ENCODE measurements around the gene RPRD1A.
"Not testable (repeated sequence)": the region's sequence is repeated elsewhere in the genome, so short reads cannot be mapped to it uniquely, and the experiment has no call there.

RPRD1A gene

DNA sequence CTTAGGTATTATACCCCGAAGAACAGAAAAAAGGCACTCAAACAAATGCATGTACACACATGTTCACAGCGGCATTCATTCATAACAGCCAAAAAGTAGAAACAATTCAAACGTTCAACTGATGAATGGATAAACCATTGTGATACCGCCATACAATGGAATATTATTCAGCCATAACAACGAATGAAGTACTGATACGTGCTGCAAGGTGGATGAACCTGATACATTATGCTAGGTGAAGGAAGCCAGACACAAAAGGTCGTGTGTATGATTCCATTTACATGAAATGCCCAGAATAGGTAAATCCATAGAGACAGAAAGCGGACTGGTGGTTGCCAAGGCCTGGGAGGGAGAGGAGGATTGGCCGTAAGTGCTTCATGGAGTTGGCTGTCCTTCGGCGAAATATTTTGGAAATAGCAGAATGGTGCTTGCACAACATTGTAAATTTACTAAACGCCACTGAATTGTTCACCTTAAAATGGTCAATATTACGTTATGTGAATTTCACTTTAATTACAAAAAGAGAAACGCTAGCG lies 95.6 kb downstream of the RPRD1A start:
- no peak for DNase-seq (ENCODE audit: low read depth in 2 of 2)

DNA sequence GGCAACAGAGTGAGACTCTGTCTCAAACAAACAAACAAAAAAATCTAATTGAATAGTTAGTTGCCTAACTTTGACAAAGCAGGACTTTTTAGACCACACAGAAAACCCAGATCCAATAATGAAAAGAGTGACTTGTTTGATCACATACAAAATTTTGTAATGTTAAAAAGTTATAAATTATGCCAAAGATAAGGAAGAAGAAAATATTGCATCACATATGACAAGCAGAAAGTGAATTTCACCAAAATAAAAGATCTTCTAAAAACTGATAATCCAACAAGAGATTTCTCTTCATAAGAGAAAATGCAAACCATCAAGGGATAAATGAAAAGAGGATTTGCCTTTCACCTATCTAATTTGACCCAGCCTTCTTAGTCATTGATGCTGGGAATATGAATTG lies 97.7 kb downstream of the RPRD1A start:
- no peak for DNase-seq (ENCODE audit: low read depth in 2 of 2)

DNA sequence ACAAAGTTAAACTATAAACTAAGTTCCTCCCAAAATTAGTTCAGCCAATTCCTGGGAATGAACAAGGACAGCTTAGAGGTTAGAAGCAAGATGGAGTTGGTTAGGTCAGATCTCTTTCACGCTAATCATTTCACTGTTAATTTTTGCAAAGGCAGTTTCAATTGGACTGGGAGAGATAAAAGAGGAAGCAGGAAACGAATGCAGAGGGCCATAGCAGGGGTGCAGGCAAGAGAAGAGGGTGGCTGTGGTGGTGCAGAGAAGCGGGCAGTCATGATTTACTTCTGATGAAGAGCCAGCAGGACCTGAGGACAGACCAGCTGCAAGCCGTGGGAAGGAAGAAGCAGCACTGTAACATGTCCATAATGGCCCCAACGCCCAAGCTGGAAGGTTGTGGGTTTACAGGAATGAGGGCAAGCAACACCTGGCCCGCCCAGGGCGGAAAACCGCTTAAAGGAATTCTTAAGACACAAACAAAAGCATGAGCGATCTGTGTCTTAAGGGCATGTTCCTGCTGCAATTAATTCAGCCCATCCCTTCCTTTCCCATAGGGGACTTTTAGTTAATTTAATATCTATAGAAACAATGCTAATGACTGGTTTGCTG lies 99.0 kb downstream of the RPRD1A start:
- DNase-seq (ENCODE audit: low read depth in 2 of 2): no peak

DNA sequence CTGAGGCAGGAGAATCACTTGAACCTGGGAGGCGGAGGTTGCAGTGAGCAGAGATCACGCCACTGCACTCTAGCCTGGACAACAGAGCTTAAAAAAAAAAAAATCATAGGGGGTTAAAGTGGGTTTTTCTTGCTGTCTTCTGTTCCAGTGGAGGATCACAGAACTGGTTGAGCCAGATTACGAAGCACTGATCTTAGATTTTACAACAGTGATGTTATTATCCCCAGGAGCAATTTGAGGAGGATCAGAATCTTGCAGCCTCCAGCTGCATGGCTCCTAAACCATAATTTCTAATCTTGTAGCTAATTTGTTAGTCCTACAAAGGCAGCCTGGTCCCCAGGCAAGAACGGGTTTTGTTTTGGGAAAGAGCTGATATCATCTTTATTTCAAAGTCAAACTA lies 99.5 kb downstream of the RPRD1A start:
- not testable (repeated sequence) for DNase-seq (ENCODE audit: low read depth in 2 of 2)

DNA sequence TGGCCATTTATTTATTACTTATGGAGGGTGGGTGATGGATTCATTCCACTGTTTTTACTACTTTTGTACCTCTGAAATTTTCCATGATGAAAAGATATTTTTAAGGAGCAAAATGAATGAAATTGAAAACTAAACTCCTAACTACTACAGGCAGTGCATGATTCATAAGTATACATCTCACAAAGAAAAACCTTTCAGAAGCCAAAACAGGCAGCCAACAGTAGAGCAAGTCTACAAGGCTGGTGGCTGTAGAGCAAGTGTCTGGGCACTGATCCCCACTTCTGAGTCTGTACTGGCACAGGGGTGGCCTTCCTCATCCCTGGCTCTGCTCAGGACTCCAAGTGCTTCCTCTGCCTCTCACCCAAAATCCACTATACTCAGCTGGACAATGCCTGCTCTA lies 103.0 kb downstream of the RPRD1A start:
- DNase-seq (ENCODE audit: low read depth in 2 of 2): no peak

DNA sequence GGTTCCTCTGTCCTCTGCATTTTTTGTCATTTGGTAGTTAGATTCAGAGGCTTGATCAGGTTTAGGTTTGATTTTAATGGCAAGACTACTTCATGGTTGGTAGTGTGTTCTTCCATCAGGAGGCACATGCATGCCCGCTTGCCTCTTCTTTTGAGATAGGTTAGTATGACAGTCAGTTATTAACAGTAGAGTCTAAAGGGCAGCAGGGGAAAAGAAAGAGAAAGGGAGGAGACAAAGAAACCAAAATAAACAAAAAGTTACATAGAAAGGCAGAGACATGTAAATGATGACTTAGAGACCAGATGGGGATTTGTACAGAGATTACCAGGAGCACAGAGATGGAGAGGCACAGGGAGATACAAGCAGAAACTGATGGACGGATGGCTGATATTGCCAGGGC lies 105.0 kb downstream of the RPRD1A start:
- DNase-seq (ENCODE audit: low read depth in 2 of 2): no peak

DNA sequence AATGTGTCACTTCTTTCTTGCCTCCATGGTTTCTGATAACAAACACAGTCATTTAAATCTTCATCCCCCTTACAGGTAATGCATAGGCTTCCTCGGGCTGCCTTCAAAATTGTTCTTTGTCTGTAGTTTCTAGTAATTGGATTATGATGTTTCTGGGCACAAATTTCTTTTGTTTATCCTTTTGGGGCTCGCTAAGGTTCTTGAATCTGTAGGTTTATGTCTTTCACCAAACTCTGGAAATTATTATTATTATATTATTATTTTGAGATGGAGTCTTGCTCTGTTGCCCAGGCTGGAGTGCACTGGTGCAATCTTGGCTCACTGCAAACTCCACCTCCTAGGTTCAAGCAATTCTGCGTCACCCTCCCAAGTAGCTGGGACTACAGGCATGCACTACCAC lies 111.1 kb downstream of the RPRD1A start:
- no peak for DNase-seq (ENCODE audit: low read depth in 2 of 2)

DNA sequence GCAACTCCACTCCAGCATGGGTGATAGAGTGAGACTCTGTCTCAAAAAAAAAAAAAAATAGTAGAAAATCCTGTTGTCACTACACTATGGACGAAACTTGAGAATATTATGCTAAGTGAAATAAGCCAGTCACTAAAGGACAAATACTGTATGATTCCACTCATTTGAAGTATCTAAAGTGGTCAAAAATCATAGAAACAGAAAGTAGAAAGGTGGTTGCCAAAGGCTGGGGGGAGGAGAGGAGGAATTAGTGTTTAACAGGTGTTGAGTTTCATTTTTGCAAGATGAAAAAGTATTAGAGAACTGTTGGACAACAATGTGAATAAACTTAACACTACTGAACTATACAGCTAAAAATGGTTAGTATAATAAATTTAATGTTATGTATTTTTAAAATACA lies 113.7 kb downstream of the RPRD1A start:
- DNase-seq (ENCODE audit: low read depth in 2 of 2): no peak

DNA sequence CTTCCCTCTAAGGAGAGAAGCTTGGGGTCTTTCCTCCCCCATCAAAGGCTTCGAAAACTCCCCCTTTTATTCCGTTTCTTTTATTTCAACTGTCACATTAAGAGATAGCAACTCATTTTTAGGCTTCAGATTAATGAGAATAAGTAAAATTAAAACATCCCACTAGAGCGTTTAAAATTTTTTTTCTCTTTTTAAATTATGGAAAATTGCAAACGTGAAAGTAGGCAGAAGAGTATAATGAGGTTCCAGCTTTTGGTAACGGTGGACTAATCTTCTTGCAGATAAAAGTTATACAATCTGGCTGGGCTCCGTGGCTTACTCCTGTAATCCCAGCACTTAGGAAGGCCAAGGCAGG lies 116.8 kb downstream of the RPRD1A start:
- no peak for DNase-seq (ENCODE audit: low read depth in 2 of 2)

DNA sequence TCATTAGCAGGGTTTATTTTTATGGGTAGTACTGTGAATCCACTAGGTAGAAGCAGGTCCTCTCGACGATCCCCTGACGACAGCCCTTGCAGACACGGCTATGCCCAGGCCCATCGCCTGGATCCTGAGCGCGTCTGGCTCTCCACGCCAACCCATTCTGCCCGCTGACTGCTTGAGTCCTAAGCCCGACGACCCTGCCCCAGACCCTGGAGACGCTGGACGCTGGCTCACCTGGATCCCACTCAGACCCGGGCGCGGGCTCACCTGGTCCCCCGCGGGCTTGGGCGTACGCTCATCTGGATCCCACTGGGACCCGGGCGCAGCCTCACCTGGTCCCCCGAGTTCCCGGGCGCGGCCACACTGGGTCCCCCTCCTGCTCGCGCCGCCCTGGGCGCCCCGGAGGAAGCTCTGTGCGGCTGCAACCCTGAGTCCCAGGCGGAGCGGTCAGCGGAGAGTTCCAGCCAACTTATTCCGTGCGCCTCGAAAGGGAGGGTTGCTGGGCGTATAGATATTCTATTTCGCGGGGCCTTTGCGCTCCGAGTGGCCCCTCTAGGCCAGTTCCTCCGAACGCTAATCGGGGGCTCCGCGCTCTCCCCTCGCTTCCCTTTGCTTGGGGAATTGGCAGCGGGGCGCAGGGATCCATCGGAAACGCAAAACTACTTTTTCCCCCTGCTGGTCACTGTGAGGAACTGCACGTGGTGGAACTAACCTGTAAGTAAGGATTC lies 117.3 kb downstream of the RPRD1A start:
- peak; percentile 38 to 48 for DNase-seq (ENCODE audit: low read depth in 2 of 2)

DNA sequence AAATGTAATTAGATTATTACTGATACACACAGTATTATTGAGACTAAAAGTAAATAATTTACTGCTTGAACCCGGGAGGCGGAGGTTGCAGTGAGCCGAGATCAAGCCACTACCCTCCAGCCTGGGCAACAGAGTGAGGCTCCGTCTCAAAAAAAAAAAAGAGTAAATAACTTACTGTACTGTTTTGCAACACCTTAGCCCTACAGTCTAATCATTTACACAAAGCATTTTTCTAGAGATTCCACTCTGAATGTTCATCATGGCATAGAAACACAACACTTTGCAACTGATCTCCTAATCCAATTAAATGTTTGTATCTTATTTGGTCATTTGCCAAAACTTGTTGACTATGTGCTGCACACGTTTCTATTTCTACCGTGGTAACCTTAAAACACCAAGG lies 118.3 kb downstream of the RPRD1A start:
- DNase-seq (ENCODE audit: low read depth in 2 of 2): no peak

DNA sequence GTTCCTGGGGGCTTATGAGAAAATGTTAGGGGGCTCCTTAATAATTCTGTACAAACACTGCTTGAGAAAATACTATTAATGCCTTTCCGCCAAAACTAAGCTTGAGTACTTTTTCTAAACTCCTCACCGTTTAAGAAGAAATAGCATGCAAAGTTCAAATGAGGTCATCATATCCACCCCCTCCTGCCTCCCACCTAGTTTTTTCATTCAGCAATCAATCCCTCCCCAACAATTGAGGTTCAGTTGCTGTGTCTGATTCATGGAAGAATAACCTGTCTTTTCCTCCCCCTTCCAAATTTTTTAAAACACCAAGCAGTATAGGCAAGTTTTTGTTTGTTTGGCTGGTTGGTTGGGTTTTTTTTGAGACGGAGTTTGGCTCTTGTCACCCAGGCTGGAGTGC lies 119.3 kb downstream of the RPRD1A start:
- no peak for DNase-seq (ENCODE audit: low read depth in 2 of 2)

DNA sequence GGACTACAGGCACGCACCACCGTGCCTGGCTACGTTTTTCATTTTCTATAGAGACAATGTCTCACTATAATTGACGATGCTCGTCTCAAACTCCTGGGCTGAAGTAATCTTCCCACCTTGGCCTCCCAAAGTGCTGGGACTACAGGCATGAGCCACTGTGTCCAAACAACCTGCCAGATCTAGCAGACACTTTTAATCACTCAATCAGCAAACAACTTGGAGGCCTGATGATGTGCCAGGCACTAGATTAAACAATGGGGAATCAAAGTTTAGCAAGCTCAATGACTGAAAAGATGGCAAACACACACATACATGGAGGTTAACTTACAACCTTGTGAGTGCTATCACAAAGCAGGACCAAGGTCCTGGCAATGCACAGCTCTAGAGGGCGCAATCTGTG lies 124.7 kb downstream of the RPRD1A start:
- no peak for DNase-seq (ENCODE audit: low read depth in 2 of 2)

DNA sequence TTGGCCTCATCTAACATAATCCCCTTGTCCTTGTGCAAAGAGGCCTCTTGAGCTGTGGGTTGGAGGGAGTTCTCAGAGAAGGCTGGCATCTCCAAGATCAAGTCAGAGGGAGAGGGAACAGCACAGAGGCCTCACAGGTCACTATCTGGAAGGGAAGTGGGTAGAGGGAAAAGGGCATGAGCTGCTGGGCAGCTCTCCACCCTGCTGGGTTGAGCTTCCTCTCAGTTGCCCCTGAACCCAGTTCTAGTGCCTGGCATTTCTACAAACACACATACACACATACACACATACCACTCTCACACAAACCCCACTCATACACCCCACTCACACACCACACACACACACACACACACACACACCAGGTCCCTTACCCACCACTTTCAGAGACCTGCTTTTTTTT lies 125.2 kb downstream of the RPRD1A start:
- DNase-seq (ENCODE audit: low read depth in 2 of 2): no peak

DNA sequence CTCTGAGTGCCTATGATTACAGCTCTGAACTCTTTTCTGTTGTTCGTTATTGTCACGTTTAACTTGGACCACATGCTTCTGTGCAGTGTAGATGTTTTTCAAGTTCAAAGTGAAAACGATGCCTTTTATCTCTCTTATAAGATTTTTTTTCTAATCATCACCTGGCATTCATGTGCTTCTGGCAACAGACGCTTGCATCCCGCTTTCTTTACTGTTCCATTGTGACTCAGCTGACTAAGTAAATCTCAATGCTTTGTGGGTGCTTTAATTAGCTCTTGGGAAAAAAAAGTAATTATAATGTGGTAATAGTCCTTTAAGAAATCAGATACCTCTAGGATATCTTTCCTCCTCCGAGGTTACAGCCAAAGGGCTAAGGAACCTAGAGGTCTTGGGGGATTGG lies 126.1 kb downstream of the RPRD1A start:
- DNase-seq (ENCODE audit: low read depth in 2 of 2): no peak
